NT2/D1 (cell line): ENCODE data around the gene LRRC75A.

ENCODE experiments used
- DNase-seq: peaks from one replicate; pipeline ENCODE4 v3.0.0-alpha.2; 2011; ENCODE audit warnings: low read depth, low spot score
- H3K27me3 ChIP-seq: 2 replicates; pipeline ENCODE4 v1.6.0; 2011; ENCODE audit warnings: mild to moderate bottlenecking; ENCODE audit not compliant: insufficient read length, insufficient read depth
- H3K36me3 ChIP-seq: 2 replicates; pipeline ENCODE4 v1.6.1; 2011; ENCODE audit warnings: mild to moderate bottlenecking, low read length, mixed read lengths; ENCODE audit not compliant: insufficient read depth, insufficient read length
- H3K4me1 ChIP-seq: 2 replicates; pipeline ENCODE4 v1.5.1; 2011; ENCODE audit not compliant: insufficient read depth, insufficient read length
- H3K4me3 ChIP-seq: 2 replicates; pipeline ENCODE4 v1.5.1; 2011; ENCODE audit warnings: low read depth; ENCODE audit not compliant: insufficient read length
- H3K9ac ChIP-seq: 2 replicates; pipeline ENCODE4 v1.6.0; 2011; ENCODE audit warnings: low read depth; ENCODE audit not compliant: insufficient read length
- H3K9me3 ChIP-seq: 2 replicates; pipeline ENCODE4 v1.5.1; 2011; ENCODE audit warnings: mild to moderate bottlenecking, low read length; ENCODE audit not compliant: insufficient read depth
- SUZ12 ChIP-seq: IDR thresholded peaks from 2 replicates; pipeline ENCODE4 v1.6.1; 2011; ENCODE audit not compliant: insufficient read length, insufficient read depth; ENCODE audit errors: extremely low read depth
- YY1 ChIP-seq: IDR thresholded peaks from 2 replicates; pipeline ENCODE4 v1.6.1; 2011; ENCODE audit not compliant: insufficient read length, insufficient read depth
- ZNF274 ChIP-seq: IDR thresholded peaks from 2 replicates; pipeline ENCODE4 v1.6.1; 2011; ENCODE audit warnings: mild to moderate bottlenecking, low read depth, low read length

The LRRC75A gene

GRCh38 chr17:16464303-16465051 is 27.5 kb downstream of the LRRC75A start:
- Histone ChIP-seq H3K4me1 (peaks cover 12% of the 10 kb centered on the region), H3K27me3 (peaks cover 3% of the 10 kb centered on the region), H3K9me3 (no peaks in the 10 kb centered on the region), H3K9ac (no peak overlapping the region), H3K36me3 (peaks cover 6% of the 10 kb centered on the region), H3K4me3 (no peak overlapping the region)
- TF ChIP-seq ZNF274 (no peak), SUZ12 (no peak)
- no peak for DNase-seq

GRCh38 chr17:16463358-16464302 is 28.4 kb downstream of the LRRC75A start:
- H3K9me3 ChIP-seq, result no peaks in the 10 kb centered on the region
- peaks cover 6% of the 10 kb centered on the region for H3K36me3 ChIP-seq
- peaks cover 15% of the 10 kb centered on the region for H3K4me1 ChIP-seq
- peaks cover 3% of the 10 kb centered on the region for H3K27me3 ChIP-seq
- H3K4me3 ChIP-seq, result no peak overlapping the region
- TF ChIP-seq SUZ12 (no peak), ZNF274 (no peak), YY1 (no peak)
- no peak overlapping the region for H3K9ac ChIP-seq
- DNase-seq, result no peak

GRCh38 chr17:16462070-16462864 is 29.7 kb downstream of the LRRC75A start:
- no peak for TF ChIP-seq SUZ12
- no peak for TF ChIP-seq YY1
- no peak for TF ChIP-seq ZNF274
- Histone ChIP-seq H3K4me3 (no peak overlapping the region), H3K9ac (no peak overlapping the region), H3K36me3 (peaks cover 6% of the 10 kb centered on the region), H3K4me1 (peaks cover 15% of the 10 kb centered on the region), H3K27me3 (no peaks in the 10 kb centered on the region), H3K9me3 (no peaks in the 10 kb centered on the region)
- DNase-seq, result no peak

GRCh38 chr17:16461606-16461866 is 30.5 kb downstream of the LRRC75A start:
- H3K4me1 ChIP-seq, result peaks cover 15% of the 10 kb centered on the region
- DNase-seq, result no peak
- no peak for TF ChIP-seq ZNF274
- TF ChIP-seq YY1, result no peak
- no peak for TF ChIP-seq SUZ12
- no peak overlapping the region for H3K4me3 ChIP-seq
- no peak overlapping the region for H3K9ac ChIP-seq
- no peaks in the 10 kb centered on the region for H3K9me3 ChIP-seq
- H3K27me3 ChIP-seq, result no peaks in the 10 kb centered on the region
- peaks cover 11% of the 10 kb centered on the region for H3K36me3 ChIP-seq

GRCh38 chr17:16460796-16461605 is 31.0 kb downstream of the LRRC75A start:
- TF ChIP-seq SUZ12 (no peak), YY1 (no peak)
- peaks cover 12% of the 10 kb centered on the region for H3K36me3 ChIP-seq

GRCh38 chr17:16459855-16460550 is 32.0 kb downstream of the LRRC75A start:
- peaks cover 12% of the 10 kb centered on the region for H3K36me3 ChIP-seq
- H3K27me3 ChIP-seq, result no peaks in the 10 kb centered on the region
- H3K4me1 ChIP-seq, result peaks cover 15% of the 10 kb centered on the region
- H3K9me3 ChIP-seq, result no peaks in the 10 kb centered on the region
- TF ChIP-seq ZNF274, result no peak
- TF ChIP-seq YY1, result no peak
- TF ChIP-seq SUZ12, result no peak
- H3K9ac ChIP-seq, result no peak overlapping the region
- no peak overlapping the region for H3K4me3 ChIP-seq
- no peak for DNase-seq

More at GRCh38 chr17:16460796-16461605, 31.0 kb downstream of the LRRC75A start:
- H3K4me1 ChIP-seq, result peaks cover 15% of the 10 kb centered on the region
- no peak overlapping the region for H3K4me3 ChIP-seq
- H3K9ac ChIP-seq, result no peak overlapping the region
- DNase-seq, result no peak
- no peaks in the 10 kb centered on the region for H3K27me3 ChIP-seq
- H3K9me3 ChIP-seq, result no peaks in the 10 kb centered on the region
